RPMI8226 (cell line): Measurements from ENCODE around the gene HOXC12.

ENCODE experiments used
- DNase-seq: peaks from one replicate; pipeline ENCODE4 v3.0.0-alpha.2; 2015

Gene HOXC12

GRCh38 chr12:53941187-53941586, 13.5 kb upstream of the HOXC12 start:
- no peak for DNase-seq

DNA sequence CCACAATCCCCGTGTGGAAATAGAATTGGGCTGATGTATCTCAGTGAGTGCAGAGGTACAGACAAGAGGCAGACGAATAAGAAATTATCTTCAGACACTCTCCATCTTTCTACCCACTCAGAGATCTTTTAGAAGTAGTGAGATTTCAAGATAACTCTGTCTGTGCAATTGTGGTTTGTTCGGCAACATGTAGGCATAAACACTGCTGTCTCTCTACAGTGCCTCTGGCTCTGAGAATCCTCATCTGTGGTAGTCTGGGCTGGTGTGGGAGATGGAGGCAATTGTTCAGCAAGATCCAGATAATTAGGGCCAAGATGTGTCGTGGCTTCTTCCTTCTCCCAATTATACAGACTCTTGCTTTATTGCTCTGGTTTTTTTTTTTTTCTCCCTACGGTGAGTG, 13.0 kb upstream of the HOXC12 start:
- no peak for DNase-seq

DNA sequence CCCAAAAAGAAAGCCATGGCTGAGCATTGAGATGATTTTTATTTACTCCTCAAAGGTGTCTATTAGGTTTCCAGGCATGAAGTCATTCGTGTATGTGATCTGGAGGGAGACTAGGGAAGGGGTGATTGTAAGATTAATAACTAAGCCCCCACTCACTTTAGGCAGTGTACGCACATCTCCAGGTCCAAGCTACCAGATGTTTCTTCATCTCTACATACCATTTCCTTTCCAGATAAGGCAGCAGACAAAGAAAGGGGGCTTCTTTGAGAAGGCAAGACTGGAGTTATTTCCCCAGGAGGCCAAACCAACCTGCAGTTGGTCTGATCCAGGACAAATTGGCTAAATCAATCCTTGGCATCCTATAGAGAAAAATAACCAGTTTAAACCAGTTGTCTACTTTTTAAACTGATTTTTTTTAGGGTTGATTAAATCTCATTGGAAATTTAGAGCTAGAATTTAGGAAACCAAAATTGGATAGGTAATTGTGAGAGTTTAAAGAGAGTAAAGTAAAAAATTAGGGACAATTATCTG, 12.2 kb upstream of the HOXC12 start:
- no peak for DNase-seq

DNA sequence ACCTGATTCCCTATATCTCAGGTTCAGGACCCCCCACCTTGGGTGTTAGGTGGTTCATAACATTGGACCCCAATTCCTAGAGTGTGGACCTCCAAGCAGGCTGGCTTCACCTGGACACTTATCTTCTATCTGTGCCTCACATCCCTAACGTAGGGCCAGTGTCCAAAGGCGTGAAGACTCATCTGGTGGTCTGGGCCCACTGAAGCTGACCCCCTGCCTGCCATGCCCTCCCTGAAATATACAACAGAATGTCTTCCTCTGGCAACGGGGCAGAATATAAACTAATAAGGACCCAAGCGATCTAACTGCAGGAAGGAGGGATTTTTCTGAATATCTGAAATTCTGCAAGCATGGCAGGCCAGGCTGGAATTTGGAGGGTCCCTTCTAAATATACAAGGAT, 10.5 kb upstream of the HOXC12 start:
- DNase-seq = no peak

DNA sequence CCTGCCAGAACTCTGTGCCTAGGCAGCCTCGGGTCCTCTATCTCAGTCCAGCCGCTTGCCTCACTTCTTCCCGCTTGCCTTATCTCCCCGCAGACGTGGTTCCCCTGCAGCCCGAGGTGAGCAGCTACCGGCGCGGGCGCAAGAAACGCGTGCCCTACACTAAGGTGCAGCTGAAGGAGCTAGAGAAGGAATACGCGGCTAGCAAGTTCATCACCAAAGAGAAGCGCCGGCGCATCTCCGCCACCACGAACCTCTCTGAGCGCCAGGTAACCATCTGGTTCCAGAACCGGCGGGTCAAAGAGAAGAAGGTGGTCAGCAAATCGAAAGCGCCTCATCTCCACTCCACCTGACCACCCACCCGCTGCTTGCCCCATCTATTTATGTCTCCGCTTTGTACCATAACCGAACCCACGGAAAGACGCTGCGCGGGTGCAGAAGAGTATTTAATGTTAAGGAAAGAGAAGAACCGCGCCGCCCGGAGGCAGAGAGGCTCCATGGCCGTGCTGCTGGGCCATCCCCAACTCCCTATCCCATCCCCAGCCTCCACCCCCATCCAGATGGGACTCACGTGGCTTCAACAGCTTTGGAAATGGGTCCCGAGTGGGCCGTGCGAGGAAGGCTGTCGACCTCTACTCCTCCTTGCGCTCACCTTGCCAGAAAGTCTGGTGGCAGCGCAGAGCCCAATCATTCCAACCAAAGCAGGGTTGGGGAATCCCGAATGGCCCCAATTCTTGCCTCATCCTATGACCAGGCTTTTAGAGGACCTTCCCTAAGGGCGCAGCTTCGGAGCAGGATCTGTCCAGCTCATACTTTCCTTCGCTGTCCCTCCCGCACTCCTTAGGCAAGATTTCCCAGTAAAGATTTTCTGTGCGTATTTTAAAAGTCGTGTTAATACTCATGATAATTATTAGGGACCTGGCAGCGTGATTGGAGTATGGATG, 9.5 kb upstream of the HOXC12 start:
- no peak for DNase-seq

GRCh38 chr12:53947743-53948142, 7.0 kb upstream of the HOXC12 start:
- DNase-seq = no peak

DNA sequence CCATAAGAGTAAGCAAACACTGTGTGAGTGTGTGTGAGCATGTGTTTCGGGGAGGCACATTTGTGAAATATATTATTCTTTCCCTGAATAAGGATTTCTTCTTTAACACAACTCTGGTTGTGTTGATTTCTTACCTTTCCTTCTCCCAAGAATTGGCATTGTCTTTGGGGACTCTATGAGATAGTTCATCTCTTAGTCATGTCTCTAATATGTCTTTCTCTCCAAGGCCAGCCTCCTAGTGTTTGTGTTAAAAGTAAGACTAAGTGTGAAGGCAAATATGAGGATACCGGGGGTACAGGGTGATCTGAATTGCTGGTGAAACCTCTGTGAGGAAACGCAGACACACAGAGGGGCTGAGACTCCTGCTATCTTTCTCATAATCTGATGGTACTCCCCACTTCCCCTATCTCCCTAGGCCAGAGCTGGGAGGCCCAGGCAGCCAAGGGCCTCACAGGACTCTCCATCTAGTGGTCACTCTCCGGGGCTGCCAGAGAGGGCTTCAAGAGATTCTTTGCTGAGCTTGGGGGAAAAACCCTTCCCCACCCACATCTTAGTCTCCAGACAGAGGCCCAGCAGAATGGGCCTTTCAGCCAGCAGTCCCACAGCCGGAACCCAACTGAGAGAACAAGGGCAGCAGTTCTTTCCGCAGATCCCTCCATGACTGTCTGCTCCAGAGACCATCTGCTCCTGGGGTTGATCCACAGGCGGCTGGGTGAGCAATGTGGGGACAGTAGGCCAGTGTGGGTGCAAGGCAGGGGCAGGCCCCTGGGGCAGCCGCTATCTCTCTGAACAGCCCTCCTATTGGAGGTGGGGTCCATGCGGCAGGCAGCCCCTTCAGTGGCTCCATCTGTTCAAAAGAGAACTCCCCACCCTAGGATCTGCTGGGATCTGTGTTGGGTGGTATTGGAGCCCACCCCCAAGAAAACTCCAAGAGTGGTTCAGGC, 5.8 kb upstream of the HOXC12 start:
- DNase-seq = no peak

DNA sequence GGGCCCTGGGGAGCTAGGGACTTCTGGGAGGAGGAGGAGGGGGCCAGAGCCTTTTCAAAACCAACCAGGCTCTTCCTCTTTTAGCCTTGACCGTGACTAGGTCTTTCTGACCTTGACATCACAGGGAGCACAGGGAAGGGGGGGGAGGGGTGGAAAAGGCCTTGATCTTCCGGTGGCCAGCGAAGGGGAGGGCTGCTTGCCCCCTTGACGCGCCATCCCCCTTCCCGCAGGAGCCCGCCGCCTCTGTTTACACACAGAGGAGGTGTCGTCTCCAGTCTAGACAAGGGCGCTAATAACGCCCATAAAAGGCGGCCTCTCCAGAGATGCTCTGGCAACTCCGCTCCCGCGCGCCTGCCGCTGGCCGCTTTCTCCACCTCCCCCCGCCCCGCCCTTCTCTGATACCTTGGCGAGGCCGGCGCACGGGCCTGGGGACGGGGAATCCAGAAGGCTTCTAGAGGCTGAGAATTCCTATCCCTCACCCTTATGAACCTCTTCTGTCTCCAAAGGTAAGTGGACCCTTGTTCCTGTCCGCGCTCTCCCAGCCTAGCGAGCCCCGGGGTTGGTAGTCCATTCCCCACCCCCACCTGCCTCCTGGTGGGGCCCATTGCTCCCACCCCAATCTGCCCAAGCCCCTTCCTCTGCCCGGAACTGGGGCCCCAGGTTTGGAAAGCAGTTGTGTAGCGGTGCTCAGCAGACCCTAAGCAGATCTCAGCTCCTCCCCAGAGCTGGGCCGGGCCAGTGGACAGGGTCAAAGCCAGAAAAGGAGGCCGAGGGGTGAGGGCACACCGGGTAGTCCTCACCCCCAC, 4.9 kb upstream of the HOXC12 start:
- no peak for DNase-seq

- no peak for DNase-seq
Observed at GRCh38 chr12:53950437-53950773, 4.3 kb upstream of the HOXC12 start.

DNA sequence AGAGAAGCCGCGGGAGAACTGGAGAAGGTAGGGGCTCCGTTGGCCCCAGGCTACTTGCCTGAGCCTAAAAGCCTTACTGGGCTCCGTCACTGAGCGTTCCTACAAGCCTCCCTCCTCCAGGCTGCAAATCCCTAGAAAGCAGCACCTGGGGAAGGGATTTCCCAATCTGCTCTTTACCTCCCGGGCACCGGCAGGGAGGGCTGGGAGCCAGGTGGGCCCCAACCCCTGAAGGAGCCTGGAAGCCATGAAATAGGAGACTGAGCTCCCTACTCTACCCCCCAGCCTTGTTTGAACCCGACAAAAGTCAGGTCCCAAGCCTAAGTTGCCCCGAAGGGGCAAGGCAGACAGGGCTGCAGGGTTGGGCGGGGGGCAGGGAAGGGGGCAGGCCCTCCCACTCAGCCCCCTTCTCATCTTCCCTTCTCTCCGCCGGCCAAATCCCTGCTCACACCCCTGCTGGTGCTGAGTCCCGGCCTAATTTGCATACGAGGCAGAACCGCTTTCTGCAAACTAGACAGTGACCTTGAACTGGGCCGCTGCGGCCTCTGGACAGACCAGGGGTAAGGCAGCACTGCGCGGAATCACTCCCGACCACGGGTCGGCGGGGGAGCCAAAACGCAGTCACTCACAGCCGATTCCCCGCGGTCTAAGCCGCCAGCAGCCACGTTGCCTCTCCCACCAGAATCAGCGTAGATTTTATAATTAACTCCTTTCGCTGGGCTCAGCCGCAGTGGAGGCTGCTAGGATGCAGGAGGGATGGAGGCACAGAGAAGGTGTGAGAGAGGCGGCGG, 3.7 kb upstream of the HOXC12 start:
- no peak for DNase-seq

DNA sequence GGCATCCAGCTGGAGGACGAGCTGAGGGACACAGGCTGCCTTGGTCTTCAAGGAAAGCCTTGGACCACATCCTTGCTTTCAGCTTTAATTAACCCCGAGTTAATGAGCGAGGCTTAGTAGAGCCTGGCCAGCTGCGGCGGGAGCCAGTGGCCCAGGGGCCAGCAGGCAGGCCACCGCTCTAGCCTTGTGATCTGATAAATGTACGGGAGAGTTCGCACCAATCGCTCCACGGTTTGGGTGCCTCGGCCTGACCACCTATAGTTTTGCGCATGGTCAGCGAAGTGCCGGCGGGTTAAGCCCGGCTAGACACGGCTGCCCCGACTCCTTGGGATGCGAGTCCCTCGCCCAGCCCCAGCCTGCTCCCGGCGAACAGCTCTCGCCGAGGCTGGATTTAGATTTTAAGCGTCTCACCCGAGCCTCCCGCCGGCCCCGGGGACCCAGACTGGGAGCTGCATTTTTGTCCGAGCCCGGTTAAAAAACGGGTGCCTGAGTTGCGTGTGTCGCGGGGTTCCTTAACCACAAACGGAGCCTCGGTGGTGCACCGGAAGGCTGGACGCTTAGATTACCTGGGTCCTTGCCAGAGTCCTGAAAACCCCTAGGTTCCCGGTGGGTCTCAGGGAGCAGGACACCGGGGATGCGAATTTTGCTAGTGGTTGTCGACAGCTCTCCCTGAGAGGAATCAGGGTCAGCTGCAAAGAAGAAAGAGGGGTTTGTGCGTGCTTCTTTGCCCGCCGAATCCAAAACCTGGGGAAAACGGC, 2.9 kb upstream of the HOXC12 start:
- no peak for DNase-seq

DNA sequence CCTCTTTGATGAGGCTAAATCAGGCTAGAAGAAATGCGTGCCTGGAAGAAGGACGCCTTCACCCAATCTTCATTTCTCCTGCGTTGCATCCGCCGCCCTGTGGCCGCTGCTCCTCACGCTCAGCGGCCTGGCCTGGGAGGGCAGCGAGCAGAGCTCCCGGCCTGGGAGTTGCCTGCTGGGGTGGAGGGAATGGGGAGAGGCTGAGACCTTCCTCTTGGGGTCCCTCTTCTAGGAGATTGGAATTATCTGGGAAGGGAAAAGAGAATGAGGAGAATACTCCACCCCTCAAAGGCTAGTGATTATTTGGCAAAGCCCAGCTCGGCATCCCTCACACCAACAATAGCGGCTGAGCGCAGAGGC, 2.4 kb upstream of the HOXC12 start:
- peak; percentile 29 for DNase-seq

- no peak for DNase-seq
Observed at GRCh38 chr12:53952871-53953734, 1.6 kb upstream of the HOXC12 start.

GRCh38 chr12:53953831-53954693, 641 bp upstream of the HOXC12 start:
- no peak for DNase-seq

DNA sequence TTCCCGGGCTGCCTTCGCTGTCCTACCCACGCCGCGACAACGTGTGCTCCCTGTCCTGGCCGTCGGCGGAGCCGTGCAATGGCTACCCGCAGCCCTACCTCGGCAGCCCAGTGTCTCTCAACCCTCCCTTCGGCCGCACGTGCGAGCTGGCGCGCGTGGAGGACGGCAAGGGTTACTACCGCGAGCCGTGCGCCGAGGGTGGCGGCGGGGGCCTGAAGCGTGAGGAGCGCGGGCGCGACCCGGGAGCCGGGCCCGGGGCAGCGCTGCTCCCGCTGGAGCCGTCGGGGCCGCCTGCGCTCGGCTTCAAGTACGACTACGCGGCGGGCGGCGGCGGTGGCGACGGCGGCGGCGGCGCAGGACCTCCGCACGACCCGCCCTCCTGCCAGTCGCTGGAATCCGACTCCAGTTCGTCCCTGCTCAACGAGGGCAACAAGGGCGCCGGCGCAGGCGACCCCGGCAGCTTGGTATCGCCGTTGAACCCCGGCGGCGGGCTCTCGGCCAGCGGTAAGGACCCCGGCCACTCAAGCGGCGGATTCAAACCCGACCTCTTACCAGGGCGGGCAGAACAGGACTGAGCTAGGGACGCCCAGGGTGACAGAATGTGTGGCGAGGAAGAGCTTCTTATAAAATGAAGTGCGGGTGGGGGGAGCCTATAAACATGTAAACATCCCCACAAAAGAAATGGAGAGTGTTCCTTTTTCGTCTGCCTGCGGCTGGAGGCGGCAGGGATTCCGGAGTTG, 503 bp downstream of the HOXC12 start:
- DNase-seq = no peak

GRCh38 chr12:53955776-53956250, 1.1 kb downstream of the HOXC12 start:
- no peak for DNase-seq

- peak; percentile 48 for DNase-seq
Observed at GRCh38 chr12:53956251-53956887, 1.7 kb downstream of the HOXC12 start.
